Liver (tissue), 3 donors: ENCODE measurements around the gene PDGFD.

ENCODE experiments used
- ATF3 ChIP-seq: IDR thresholded peaks from 2 replicates; pipeline ENCODE4 v1.6.1; 2016; ENCODE audit warnings: antibody characterized with exemption
- CTCF ChIP-seq: fragments of 150-350 bp; IDR thresholded peaks from 2 replicates; pipeline ENCODE4 v1.5.1; 2017; ENCODE audit warnings: improper control_type of control experiment, low read depth, low read length; ENCODE audit not compliant: missing input control
- EGR1 ChIP-seq, 2 donors: IDR thresholded peaks; 2 replicates each; pipeline ENCODE4 v1.6.1; 2016 to 2018; ENCODE audit warnings: antibody characterized with exemption in 2 of 2, low read depth in 2 of 2
- FOXA1 ChIP-seq: IDR thresholded peaks from 2 replicates; pipeline ENCODE4 v1.6.1; 2016; ENCODE audit warnings: antibody characterized with exemption
- HNF4A ChIP-seq, 2 donors: conservative IDR thresholded peaks; 2 replicates each; pipeline ENCODE4 v1.6.1; 2016; ENCODE audit warnings: antibody characterized with exemption in 2 of 2, mild to moderate bottlenecking in 2 of 2
- JUND ChIP-seq, 2 donors: IDR thresholded peaks; 2 replicates each; pipeline ENCODE4 v1.6.1; 2016; ENCODE audit warnings: antibody characterized with exemption in 2 of 2
- MAX ChIP-seq: IDR thresholded peaks from 2 replicates; pipeline ENCODE4 v1.6.1; 2016; ENCODE audit warnings: antibody characterized with exemption
- RAD21 ChIP-seq, 2 donors: IDR thresholded peaks; 2 replicates each; pipeline ENCODE4 v1.6.1; 2016; ENCODE audit warnings: antibody characterized with exemption in 2 of 2, mild to moderate bottlenecking in 2 of 2
- REST ChIP-seq: IDR thresholded peaks from 2 replicates; pipeline ENCODE4 v1.6.1; 2016; ENCODE audit warnings: antibody characterized with exemption, mild to moderate bottlenecking
- SP1 ChIP-seq: IDR thresholded peaks from 2 replicates; pipeline ENCODE4 v1.6.1; 2018; ENCODE audit warnings: antibody characterized with exemption, mild to moderate bottlenecking
- TAF1 ChIP-seq: conservative IDR thresholded peaks from 2 replicates; pipeline ENCODE4 v1.6.1; 2016; ENCODE audit warnings: antibody characterized with exemption, mild to moderate bottlenecking
- YY1 ChIP-seq: IDR thresholded peaks from 2 replicates; pipeline ENCODE4 v1.6.1; 2016; ENCODE audit warnings: antibody characterized with exemption, mild to moderate bottlenecking
- ZBTB33 ChIP-seq: IDR thresholded peaks from 2 replicates; pipeline ENCODE4 v1.6.1; 2016; ENCODE audit warnings: antibody characterized with exemption
- donor health status: healthy.
- donor health status: healthy.

- no peak for TF ChIP-seq CTCF
- no peak for TF ChIP-seq YY1
- TF ChIP-seq TAF1 = no peak
- TF ChIP-seq JUND (IDR thresholded peaks at IDR 0.05) = no peak
- no peak for TF ChIP-seq RAD21 (IDR thresholded peaks at IDR 0.05)
- no peak for TF ChIP-seq ZBTB33
- TF ChIP-seq FOXA1 = no peak
- TF ChIP-seq EGR1 (IDR thresholded peaks at IDR 0.05; ENCODE audit: low read depth in 2 of 2) = no peak
- TF ChIP-seq SP1 = no peak
- TF ChIP-seq MAX = no peak
- TF ChIP-seq ATF3 = no peak
- no peak for TF ChIP-seq REST
- no peak for TF ChIP-seq HNF4A (conservative IDR thresholded peaks at IDR 0.05)
Measured at GRCh38 chr11:103997082-103997481, 166.9 kb downstream of the PDGFD start.
